Measurements from ENCODE around the gene SLC30A2. TPM values are rescaled to one million over a fixed set of nuclear protein-coding genes. Genes with fewer than 3 reads are reported as not detected.

The SLC30A2 gene
- total and polyA plus RNA-seq, 9 of the 15 experiments (the other 6 are each of a cell fraction or from before 2014, with no cell fraction given), result 0.01 to 0.18 (median 0.06) TPM; not detected in 3

DNA sequence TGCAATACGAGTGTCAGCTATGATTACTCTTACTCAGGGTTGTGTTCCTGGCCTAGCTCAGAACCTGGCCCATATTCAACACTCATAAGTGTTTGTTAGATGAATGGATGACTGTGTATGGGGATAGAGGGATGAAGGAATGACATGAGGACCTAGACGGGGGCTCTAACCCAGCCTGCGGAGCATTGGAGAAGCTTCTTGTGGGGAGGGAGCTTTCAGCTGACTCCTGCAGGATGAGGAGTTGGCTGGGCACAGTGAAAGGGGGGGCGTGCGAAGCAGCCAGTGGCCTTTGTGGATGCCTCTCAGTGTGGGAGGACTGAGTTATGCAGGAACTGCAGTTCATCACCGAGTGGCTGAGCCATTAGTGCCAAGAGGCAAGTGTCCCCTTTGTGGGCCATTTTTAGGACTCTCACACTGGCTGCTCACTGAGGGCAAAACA, 25.6 kb downstream of the SLC30A2 start:
- Histone ChIP-seq H3K9me1 (ENCODE audit: control insufficient read depth, insufficient read depth, low read length) (no peaks in the 10 kb centered on the region), H3K4me2 (ENCODE audit: insufficient read depth, low read length) (no peak overlapping the region), H3K4me1 (replicated peaks in 1 of 2; ENCODE audit: control insufficient read depth in 2 of 2, insufficient read depth in 2 of 2, low read length in 2 of 2) (peaks cover 15 to 34% of the 10 kb centered on the region in 2 experiments), H2AFZ (ENCODE audit: low read depth, low read length) (no peak overlapping the region), H4K20me1 (replicated peaks; ENCODE audit: control insufficient read depth, insufficient read depth, low read length) (no peaks in the 10 kb centered on the region), H3K79me2 (ENCODE audit: control insufficient read depth, insufficient read depth, low read length) (no peaks in the 10 kb centered on the region), H3K4me3 (no peak overlapping the region), H3K27ac (ENCODE audit: extremely low read depth, low read depth, low read length) (no peak overlapping the region), H3K27me3 (ENCODE audit: control insufficient read depth in 2 of 2, insufficient read depth in 2 of 2, low read length in 2 of 2) (no peaks in the 10 kb centered on the region), H3K9ac (ENCODE audit: insufficient read depth in 1 of 2, low read depth in 2 of 2, low read length in 2 of 2) (no peak overlapping the region), H3K36me3 (ENCODE audit: control insufficient read depth, insufficient read depth, low read length) (no peaks in the 10 kb centered on the region), H3K9me3 (replicated peaks; ENCODE audit: control insufficient read depth, insufficient read depth, low read depth, low read length) (no peaks in the 10 kb centered on the region)
- TF ChIP-seq EGR1 (conservative IDR thresholded peaks at IDR 0.05) (peak; percentile 40; the same call in 1 of the 2 replicates), MCM3 (IDR thresholded peaks at IDR 0.05) (no peak), PRDM10 (IDR thresholded peaks at IDR 0.05; ENCODE audit: partially characterized antibody) (no peak), IRF9 (tag; IDR thresholded peaks at IDR 0.05) (no peak), ZBTB17 (CRISPR knock-in tag; IDR thresholded peaks at IDR 0.05) (peak; percentile 87), TRIM25 (IDR thresholded peaks at IDR 0.05; ENCODE audit: borderline replicate concordance) (no peak), ZNF696 (CRISPR knock-in tag; conservative IDR thresholded peaks at IDR 0.05) (no peak), LARP7 (IDR thresholded peaks at IDR 0.05) (no peak), RBM34 (IDR thresholded peaks at IDR 0.05; ENCODE audit: borderline replicate concordance, insufficient read depth, low read length) (no peak)
- TF ChIP-seq, protein P1, sequence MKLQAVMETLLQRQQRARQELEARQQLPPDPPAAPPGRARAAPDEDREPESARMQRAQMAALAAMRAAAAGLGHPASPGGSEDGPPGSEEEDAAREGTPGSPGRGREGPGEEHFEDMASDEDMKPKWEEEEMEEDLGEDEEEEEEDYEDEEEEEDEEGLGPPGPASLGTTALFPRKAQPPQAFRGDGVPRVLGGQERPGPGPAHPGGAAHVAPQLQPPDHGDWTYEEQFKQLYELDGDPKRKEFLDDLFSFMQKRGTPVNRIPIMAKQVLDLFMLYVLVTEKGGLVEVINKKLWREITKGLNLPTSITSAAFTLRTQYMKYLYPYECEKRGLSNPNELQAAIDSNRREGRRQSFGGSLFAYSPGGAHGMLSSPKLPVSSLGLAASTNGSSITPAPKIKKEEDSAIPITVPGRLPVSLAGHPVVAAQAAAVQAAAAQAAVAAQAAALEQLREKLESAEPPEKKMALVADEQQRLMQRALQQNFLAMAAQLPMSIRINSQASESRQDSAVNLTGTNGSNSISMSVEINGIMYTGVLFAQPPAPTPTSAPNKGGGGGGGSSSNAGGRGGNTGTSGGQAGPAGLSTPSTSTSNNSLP (IDR thresholded peaks at IDR 0.05; ENCODE audit: borderline replicate concordance, low read depth, low read length), result no peak
- TF ChIP-seq, protein P2, sequence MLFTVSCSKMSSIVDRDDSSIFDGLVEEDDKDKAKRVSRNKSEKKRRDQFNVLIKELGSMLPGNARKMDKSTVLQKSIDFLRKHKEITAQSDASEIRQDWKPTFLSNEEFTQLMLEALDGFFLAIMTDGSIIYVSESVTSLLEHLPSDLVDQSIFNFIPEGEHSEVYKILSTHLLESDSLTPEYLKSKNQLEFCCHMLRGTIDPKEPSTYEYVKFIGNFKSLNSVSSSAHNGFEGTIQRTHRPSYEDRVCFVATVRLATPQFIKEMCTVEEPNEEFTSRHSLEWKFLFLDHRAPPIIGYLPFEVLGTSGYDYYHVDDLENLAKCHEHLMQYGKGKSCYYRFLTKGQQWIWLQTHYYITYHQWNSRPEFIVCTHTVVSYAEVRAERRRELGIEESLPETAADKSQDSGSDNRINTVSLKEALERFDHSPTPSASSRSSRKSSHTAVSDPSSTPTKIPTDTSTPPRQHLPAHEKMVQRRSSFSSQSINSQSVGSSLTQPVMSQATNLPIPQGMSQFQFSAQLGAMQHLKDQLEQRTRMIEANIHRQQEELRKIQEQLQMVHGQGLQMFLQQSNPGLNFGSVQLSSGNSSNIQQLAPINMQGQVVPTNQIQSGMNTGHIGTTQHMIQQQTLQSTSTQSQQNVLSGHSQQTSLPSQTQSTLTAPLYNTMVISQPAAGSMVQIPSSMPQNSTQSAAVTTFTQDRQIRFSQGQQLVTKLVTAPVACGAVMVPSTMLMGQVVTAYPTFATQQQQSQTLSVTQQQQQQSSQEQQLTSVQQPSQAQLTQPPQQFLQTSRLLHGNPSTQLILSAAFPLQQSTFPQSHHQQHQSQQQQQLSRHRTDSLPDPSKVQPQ (CRISPR knock-in tag; IDR thresholded peaks at IDR 0.05; ENCODE audit: borderline replicate concordance), result no peak
- ChIA-PET CTCF (ENCODE audit: low intra/inter-chr PET ratio) (no interaction called here), POLR2A (interaction anchor here (0.6 to 1.2 kb wide), 4 partner anchors 10 to 124 kb away, joined by 4 to 6 read pairs (median 4); no protein-coding TSS in a partner anchor)
- FAIRE-seq (no peak), ATAC-seq (no peak), DNase-seq (ENCODE audit: extremely low read depth in 1 of 4, low spot score in 3 of 4) (no peak)
- intact Hi-C loops (cut with micrococcal nuclease), result no loop called here
- in situ Hi-C loops (cut with MboI), result no loop called here
- WGBS (ENCODE audit: insufficient coverage, low coverage, missing lambda C conversion rate), result 56% methylated on average over 6 of the region's 6 CpGs
- no TSS peak for BruUV-seq (replicated peaks)
